Measurements from ENCODE around the gene COX6A2.
"Not testable (repeated sequence)": the region's sequence is repeated elsewhere in the genome, so short reads cannot be mapped to it uniquely, and the experiment has no call there.

COX6A2 gene

DNA sequence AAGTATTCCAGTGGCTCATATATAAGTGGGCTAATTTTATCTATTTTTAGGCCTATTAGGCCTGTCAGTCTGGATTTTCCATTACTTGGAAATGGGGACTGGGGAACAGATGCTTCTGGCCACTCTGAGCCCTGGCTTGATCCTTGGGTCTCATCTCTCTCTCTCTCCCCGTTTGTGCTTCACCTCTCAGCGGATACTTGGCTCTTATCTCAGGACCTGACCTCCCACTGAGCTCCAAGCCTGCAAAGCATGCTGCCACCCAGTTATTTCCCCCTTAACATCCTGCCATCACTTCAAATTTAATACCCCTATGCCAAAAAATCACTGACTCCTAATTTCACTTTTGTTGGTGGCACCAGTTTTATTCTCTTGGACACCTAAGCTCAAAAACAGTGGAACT is 10.3 kb upstream of the COX6A2 start:
- DNase-seq (ENCODE audit: low read depth in 2 of 2): no peak

DNA sequence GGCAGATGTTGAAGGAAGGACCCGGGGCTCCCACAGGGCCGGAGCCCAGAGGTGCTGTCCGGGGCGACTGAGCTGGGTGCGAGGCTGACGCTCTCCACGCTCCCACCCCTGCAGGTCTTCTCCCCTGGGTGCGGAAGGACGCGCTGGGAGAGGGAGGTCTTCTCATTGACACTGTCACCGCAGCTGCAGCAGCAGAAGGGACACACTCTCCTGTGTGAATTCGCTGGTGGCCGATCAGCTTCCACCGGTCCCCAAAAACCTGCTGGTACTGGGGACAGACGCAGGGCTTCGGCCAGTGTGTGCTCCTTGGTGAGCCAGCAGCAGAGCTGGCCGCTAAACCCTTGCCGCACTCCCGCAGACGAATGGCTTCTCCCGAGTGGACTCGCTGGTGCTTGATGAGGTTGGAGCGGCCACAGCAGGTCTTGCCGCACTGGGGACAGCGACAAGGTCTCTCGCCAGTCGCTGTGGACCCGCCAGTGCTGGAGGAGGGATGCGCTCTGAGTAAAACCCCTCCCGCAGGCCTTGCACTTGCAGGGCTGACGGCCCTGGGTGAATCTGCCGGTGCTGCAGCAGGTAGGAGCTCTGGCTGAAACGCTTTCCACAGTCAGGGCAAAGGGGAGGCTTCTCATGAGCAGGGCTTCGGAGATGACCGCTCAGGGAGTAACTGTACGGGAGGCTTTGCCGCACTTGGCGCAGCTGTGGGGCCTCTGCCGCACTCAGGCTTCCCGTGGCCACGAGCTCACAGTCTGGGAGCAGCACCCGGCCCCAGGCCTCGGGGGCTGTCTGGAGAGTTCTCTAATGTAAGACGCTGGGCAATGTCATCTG is 8.3 kb upstream of the COX6A2 start:
- DNase-seq (ENCODE audit: low read depth in 2 of 2): no peak

DNA sequence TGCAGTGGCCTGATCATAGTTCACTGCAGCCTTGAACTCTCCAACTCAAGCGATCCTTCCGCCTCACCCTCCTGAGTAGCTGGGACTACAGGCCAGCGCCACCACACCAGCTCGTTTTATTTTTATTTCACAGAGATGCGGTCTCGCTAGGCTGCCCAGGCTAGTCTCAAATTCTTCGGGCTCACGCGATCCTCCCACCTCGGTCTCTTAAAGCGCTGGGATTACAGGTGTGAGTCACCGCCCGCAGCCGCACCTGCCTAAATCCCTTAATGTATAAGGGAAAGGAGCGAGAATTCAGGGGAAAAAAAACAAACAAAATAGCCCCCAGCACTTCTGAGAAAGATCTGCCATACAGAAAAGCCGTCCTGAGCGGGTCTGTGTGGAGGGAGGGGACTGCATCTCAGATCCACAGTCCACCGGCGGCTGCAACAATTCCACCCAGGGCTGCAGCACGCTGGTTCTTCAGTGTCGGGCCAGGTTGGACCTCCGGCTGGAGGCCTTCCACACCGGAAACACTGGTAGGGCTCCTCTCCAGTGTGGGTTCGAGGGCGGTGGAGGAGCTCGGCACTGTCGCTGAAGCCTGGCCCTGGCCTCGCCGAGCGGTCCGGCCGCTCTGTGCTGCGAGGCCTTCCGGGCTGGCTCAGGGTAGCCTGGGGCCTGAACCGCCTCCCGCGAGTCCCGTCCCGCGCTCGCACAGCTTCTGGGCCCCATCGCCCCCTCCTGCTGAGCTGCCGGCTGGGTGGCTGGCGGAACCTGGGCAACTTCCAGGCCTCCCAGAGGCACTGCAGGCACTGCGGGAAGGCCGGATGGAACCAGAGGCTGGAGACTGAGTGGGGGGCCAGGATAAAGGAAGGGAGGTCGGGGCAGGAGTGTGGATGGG is 7.4 kb upstream of the COX6A2 start:
- no peak for DNase-seq (ENCODE audit: low read depth in 2 of 2)

DNA sequence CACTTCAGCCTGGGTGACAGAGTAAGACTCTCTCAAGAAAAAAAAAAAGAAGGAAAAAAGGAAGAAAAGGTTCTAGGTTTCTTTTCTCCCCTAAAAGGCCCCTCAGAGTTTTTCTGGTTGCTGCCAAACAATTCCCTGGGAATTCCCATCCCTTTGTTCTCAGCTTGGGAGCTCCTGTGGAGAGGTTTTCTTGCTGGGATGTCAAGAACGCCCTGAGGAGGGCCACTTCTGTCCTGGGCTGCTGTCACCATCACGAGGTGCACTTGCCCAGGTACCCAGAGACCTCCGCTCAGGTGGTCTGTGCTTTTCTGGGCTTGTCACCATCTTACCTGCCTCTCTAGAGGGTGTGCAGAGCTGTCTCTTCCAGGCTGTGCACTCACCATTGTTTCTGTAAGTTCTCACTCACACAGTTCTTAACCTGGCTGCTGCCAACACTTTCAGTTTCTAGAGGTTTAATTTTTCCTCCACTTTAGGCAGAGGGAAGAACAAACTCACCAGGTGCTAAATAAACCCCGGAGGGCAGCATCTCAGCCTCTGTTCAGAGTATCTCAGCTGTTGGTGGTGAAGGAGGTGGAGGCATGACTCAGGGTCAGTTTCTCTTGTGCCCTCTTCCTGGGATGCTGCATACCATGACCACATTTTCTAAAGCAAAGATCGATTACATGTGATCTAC is 2.4 kb upstream of the COX6A2 start:
- DNase-seq (ENCODE audit: low read depth in 2 of 2): no peak

DNA sequence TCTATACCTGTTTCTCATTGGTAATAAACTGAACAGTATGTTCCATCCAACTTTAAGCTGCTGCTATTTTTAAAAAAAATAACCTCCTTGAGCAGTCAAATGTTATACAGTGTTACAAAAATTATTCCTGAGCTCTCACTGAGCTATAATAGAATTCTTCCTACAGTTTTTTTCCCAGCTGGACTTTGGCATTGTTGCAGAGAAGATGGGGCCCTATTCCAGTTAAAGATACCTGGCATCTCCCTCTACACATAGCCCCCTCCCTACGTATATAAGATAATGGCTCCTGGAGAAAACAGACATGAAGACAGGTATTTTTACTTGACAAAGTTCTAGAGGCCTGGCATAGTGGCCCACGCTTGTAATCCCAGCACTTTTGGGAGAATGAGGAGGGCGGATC is 1.6 kb upstream of the COX6A2 start:
- DNase-seq (ENCODE audit: low read depth in 2 of 2): no peak

DNA sequence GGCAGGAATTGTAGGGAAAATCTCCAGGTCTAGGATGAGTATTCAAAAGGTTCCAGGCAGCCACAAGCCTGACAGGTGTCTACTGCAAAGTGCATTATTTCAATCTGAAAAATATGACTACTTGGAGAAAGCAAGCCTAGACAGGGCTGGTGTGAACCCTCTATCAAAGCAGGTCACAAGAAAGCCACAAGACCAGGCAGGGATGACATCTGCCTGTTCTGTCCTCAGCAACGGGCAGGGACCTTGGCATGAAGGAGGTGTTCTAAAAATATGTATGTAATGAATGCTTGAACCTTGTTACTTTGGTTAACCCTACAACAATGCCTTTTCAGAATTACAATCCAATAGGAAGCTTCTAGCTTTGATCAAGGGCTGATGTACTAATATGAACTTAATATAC is 1.2 kb upstream of the COX6A2 start:
- no peak for DNase-seq (ENCODE audit: low read depth in 2 of 2)

DNA sequence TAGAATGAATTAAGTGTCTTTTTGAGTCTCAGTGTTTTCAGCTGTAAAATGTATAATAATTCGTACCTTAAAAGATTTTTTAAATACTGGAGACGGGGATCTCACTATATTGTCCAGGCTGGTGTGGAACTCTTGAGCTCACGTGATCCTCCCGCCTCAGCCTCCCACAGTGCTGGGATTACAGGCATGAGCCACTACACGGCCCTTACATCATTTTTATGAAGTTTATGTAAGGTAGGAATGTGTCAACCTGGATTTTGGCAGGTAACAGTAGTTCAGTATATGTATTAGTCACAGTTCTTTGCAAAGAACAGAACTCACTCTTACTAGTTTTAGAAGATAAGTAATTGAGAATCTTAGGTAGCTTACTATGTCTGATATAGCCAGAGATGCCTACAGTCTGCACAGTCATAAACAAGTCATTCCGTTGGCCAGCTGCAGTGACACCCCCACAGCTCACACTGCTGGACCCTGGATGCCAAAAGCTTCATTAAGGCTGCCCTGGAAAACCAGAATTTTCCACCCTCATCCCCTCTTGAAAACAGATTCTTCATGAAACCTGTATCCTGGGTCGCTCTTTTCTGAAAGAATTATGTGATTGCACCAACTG is 583 bp upstream of the COX6A2 start:
- no peak for DNase-seq (ENCODE audit: low read depth in 2 of 2)

DNA sequence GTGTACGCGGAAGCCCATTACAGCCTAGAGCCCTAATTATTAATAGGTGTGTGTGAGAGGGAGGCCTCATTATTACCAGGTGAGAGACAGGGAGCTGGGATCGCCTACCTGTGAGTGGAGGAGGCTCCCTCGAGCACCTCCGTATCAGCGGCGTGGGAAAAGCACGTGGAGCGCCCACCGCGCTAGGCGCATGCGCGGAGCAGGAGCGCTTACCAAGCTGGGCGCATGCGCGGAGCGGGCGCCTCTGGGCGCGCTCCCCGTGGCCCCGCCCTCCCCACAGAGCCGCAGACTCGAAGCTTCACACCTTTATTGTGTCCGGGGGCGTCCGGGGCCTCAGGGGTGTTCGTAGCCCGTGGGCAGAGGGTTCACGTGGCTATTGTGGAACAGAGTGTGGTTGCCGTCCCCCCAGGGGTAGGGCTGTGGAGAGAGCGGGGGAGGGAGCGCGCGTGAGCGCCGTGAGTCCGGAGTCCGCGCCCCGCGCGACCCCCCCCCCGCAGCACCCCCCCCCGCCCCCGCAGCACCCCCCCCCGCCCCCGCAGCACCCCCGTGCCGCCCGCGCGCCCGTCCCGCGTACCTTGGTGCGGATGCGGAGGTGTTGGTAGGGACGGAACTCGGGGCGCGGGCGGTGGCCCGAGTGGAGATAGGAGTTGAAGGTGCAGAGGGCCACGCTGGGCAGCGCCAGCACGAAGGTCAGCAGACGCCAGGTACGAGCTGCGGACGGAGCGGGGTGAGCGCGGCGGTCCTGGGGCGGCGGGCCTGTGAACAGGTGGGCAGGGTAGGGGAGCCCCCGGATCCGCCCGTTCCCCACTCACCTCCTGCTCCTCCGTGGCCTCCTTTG is 500 bp downstream of the COX6A2 start:
- no peak for DNase-seq (ENCODE audit: low read depth in 2 of 2)

DNA sequence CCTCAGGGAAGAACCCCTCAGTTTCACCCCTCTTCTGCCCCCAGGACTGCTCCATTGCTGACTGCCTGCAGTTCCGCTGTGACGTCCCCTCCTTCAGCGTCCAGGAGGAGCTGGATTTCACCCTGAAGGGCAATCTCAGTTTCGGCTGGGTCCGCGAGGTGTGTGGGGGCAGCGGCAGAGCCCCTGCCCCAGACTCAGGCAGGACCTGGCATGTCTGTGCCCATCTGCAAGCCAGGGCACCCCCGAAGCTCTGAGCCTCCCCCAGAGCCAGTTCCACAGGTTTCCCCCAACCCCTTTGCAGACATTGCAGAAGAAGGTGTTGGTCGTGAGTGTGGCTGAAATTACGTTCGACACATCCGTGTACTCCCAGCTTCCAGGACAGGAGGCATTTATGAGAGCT is 4.4 kb downstream of the COX6A2 start:
- DNase-seq (ENCODE audit: low read depth in 2 of 2): no peak

DNA sequence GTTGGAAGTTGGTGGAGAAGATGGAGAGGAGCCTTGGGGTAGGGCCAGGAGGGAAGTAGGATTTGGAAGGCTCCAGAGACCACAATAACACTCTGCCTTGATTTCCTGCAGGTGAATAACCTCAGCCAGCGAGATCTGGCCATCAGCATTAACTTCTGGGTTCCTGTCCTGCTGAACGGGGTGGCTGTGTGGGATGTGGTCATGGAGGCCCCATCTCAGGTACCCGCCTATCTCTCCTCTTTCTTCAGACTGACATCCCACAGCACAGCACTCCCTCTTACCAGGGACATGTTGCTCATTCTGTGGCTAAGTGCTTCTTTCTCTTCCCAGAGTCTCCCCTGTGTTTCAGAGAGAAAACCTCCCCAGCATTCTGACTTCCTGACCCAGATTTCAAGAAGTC is 4.9 kb downstream of the COX6A2 start:
- DNase-seq (ENCODE audit: low read depth in 2 of 2): no peak

DNA sequence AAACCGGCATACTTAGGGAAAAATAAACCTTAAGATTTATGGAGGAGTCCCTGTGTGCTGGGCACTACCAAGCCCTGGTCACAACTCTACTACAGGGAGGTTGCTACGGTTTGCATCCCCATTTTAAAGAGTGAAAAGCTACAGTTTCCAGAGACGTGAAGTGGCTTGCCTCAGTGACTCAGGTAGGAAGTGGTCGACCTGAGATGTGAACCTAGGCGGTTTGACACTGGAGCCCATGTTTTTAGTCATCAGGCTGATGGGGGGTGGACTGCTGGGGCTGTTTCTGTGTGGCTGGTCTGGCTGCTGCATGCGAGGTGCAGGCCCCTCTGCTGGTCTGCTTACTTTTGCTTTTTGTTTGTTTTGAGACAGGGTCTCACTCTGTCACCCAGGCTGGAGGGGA is 6.6 kb downstream of the COX6A2 start:
- no peak for DNase-seq (ENCODE audit: low read depth in 2 of 2)

DNA sequence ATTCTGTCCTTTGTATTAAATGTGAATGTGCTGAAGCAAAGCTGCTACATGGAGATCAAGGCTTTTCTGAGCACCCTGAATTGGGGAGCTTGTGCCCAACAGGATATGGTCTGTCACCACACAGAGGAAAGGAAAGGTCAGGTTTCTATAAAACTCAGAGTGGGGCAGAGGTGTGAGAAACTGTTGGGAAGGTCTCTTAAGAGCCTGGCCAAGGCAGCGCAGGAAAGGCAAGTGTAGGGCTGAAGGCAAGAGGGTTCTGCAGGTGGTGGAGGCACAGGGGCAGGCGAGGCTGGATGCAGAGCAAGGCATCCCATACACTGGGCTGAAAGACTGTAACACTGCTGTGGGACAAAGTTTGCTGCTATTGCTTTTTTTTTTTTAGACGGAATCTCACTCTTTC is 8.1 kb downstream of the COX6A2 start:
- DNase-seq (ENCODE audit: low read depth in 2 of 2): no peak

DNA sequence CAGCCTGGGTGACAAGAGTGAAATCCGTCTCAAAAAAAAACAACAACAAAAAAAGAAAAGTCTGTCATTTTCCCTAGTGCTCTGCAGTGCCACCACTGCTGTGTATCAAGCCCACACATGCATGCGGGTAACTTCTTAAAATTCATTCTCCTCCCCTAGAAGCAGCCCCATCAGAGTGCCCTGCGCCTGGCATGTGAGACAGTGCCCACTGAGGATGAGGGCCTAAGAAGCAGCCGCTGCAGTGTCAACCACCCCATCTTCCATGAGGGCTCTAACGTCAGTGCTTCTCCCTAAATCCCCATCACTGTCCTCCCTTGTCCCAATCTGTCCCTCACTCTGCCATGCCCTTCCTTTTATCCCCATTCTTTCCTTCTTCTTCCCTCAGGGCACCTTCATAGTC is 10.2 kb downstream of the COX6A2 start:
- no peak for DNase-seq (ENCODE audit: low read depth in 2 of 2)

DNA sequence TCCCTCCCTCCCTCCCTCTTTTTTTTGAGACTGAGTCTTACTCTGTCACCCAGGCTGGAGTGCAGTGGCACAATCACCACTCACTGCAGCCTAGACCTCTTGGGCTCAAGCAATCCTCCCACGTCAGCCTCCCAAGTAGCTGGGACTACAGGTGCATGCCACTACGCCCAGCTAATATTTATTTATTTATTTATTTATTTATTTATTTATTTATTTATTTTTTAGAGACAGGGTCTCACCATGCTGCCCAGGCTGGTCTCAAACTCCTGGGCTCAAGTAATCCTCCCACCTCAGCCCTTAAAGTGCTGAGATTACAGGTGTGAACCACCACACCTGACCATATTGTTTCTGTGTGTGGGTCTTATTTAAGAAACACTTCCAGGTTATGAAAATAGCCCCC is 11.1 kb downstream of the COX6A2 start:
- not testable (repeated sequence) for DNase-seq (ENCODE audit: low read depth in 2 of 2)

DNA sequence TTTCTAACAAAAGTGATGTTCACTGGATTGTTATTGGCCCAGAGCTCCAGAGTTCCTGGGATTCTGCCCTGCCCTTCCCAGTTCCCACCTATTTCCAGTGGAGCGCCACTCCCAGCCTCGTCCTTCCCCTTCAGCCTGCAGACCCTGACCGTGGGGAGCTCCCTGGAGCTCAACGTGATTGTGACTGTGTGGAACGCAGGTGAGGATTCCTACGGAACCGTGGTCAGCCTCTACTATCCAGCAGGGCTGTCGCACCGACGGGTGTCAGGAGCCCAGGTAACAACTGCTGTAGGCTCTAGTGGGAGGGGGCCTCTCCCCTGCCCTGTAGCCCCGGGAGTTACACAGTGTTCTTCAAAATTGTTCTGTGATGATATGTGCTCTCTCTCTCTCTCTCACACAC is 11.8 kb downstream of the COX6A2 start:
- no peak for DNase-seq (ENCODE audit: low read depth in 2 of 2)

DNA sequence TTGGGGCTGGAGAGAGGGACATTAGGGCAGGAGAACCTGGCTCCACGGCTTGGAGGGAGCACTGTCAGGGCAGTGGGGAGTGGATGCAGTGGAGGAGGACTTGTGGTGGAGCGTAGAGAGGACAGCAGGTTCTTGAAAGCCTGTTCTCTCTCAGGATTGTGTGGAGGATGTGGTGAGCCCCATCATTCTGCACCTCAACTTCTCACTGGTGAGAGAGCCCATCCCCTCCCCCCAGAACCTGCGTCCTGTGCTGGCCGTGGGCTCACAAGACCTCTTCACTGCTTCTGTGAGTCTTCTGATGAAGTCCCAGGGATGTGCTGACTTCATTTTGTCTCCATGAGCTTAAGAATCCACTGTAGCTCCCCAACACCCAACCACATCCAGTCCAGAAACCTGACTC is 13.5 kb downstream of the COX6A2 start:
- no peak for DNase-seq (ENCODE audit: low read depth in 2 of 2)

DNA sequence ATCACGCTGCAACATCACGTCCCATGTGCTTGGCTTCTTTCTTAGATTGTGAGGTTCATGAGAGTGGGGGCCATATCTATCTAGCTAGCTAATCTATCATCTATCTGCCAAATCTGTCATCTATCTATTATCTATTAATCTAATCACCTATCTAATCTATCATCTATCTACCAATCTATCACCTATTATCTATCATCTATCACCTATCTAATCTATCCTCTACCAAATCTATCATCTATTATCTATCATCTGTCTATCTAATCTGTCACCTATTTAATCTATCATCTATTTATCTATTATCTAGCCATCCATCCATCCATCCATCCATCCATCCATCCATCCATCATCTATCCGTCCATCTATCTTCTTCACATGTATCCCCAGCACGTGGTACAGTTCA is 14.2 kb downstream of the COX6A2 start:
- DNase-seq (ENCODE audit: low read depth in 2 of 2): no peak

DNA sequence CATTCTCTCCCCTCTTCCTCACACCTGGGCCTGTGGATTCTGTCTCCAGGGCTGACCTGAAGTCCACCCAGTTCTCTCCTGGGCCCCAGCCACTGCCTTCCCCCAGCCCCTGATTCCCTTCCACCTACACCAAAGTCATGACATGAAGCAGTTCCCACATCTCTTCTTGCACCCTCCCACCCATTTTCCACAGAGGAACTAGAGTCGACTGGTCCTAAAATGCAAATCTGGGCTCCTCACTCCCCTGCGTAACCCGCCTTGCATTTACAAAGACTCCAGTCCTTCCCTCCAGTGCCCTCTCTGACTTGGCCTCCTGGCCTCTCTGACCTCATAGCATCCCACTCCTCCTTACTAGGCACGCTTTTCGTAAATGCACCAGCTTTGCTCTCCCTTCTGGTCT is 14.8 kb downstream of the COX6A2 start:
- no peak for DNase-seq (ENCODE audit: low read depth in 2 of 2)

DNA sequence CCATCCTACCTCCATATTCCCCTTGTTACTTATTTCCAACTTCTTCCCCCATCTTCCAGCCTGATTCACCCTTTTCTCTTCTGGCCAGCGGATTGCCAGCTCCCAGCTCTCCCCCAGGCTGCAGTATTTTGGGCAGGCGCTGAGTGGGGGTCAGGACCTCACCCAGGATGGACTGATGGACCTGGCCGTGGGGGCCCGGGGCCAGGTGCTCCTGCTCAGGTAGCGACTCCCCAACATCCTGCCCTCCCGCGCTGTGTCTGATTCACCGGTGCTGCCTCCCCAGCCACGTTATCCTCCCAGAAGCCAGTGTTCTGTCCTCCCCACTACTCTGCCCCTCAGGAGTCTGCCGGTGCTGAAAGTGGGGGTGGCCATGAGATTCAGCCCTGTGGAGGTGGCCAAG is 15.4 kb downstream of the COX6A2 start:
- DNase-seq (ENCODE audit: low read depth in 2 of 2): no peak

DNA sequence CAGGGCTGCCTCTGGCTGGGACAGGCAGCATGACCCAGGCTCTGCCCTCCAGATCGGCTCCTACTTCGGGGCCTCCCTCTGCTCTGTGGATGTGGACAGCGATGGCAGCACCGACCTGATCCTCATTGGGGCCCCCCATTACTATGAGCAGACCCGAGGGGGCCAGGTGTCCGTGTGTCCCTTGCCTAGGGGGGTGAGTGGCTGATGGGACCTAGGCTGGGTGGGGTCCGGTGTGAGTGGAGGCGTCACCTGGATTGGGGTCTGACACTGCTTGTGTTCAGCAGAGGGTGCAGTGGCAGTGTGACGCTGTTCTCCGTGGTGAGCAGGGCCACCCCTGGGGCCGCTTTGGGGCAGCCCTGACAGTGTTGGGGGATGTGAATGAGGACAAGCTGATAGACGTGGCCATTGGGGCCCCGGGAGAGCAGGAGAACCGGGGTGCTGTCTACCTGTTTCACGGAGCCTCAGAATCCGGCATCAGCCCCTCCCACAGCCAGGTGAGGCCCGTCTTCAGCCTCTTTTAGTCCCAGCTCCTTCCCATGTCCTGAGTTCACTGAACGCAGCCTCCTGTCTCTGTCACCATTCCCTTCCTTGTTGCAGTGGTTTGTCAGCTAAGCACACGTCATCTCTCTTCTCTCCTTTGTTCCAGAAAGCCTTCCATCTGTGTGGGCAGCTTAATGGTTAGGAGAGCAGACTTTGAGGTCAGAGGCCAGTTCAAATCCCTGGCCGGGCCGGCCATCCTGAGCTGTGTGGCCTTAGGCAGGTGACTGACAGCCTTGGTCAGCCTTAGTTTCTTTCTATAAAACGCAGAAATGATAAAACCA is 16.9 kb downstream of the COX6A2 start:
- DNase-seq (ENCODE audit: low read depth in 2 of 2): no peak
